ENCODE results near the gene CNTNAP3. TPM values are rescaled to one million over a fixed set of nuclear protein-coding genes. Genes with fewer than 3 reads are reported as not detected.
"Not testable (repeated sequence)": the region's sequence is repeated elsewhere in the genome, so short reads cannot be mapped to it uniquely, and the experiment has no call there.

The CNTNAP3 gene
- total RNA-seq, 1 experiment from 2014 or later, result 4.6 TPM

DNA sequence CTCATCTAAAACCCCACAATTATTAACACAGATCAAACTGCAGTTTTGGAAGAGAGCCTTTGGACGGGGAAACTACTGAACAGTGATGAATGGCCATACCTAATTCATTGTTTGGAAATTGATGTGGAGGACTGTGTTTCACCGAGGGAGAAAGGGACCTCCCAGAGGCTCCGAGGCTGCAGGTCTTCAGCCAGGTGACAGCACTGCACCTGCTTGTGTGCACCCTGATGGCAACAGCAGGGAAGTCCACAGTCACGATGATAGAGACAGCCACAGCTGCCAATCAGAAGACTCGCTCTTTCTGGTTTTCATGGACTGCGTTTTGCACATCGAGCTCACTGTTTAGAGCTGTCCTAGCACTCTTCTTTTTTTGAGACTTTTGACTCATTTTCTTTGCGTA, 214.4 kb downstream of the CNTNAP3 start:
- CTCF ChIA-PET; BruUV-seq (replicated peaks); intact Hi-C loops (cut with micrococcal nuclease; ENCODE audit: unreplicated experiment); H3K79me2 ChIP-seq (ENCODE audit: low read depth); H3K36me3 ChIP-seq (ENCODE audit: low read depth); H3K27me3 ChIP-seq (ENCODE audit: insufficient read depth, low read depth); H4K20me1 ChIP-seq (ENCODE audit: insufficient read depth); DNase-seq; H3K4me3 ChIP-seq; H3K27ac ChIP-seq; H3F3A ChIP-seq (ENCODE audit: insufficient read depth, low read depth); H3K9me2 ChIP-seq (ENCODE audit: insufficient read depth); H3K4me1 ChIP-seq (replicated peaks; ENCODE audit: insufficient read depth); H2AFZ ChIP-seq; H3K9me3 ChIP-seq (ENCODE audit: insufficient read depth, low read depth); H3K4me2 ChIP-seq; POLR2A ChIA-PET (ENCODE audit: unreplicated experiment): not testable (repeated sequence)

DNA sequence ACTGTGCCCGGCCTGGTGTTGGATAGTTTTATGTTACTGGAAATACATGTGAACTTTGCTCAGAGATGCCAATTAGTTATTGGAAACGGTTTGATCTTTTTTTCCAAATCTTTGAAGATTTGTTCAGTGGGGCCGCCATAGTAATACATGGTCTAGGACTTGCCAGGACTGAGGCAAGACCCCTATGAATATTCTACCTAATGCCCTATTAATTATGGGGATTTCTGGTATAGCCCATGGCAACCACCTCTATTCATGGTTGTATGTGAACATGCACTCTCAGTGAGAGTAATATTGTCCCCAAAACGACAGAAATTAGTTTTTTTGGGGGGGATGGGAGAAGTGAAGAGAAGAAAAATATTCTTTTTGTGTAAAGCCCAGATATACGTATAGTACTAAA, 220.3 kb downstream of the CNTNAP3 start:
- CTCF ChIA-PET; H3K4me1 ChIP-seq (replicated peaks; ENCODE audit: insufficient read depth); H3F3A ChIP-seq (ENCODE audit: insufficient read depth, low read depth); H3K9me3 ChIP-seq (ENCODE audit: insufficient read depth, low read depth); BruUV-seq (replicated peaks); POLR2A ChIA-PET (ENCODE audit: unreplicated experiment); intact Hi-C loops (cut with micrococcal nuclease; ENCODE audit: unreplicated experiment); H3K4me3 ChIP-seq; H3K9me2 ChIP-seq (ENCODE audit: insufficient read depth); H3K79me2 ChIP-seq (ENCODE audit: low read depth); H3K27ac ChIP-seq; H4K20me1 ChIP-seq (ENCODE audit: insufficient read depth); DNase-seq; H3K36me3 ChIP-seq (ENCODE audit: low read depth); H3K4me2 ChIP-seq; H3K27me3 ChIP-seq (ENCODE audit: insufficient read depth, low read depth); H2AFZ ChIP-seq: not testable (repeated sequence)

DNA sequence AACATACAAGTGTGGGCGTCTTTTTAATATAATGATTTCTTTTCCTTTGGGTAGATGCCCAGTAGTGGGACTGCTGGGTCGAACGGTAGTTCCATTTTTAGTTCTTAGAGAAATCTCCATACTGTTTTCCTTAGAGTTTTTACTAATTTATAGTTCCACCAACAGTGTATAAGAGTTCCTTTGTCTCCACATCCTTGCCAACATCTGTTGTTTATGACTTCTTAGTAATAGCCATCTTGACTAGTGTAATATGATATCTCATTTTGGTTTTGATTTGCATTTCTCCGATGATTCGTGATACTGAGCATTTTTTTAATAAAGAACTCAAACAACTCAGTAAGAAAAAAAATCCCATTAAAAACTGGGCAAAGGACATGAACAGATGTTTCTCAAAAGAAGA, 225.0 kb downstream of the CNTNAP3 start:
- H3K27ac ChIP-seq; H3K4me3 ChIP-seq; H3F3A ChIP-seq (ENCODE audit: insufficient read depth, low read depth); POLR2A ChIA-PET (ENCODE audit: unreplicated experiment); H3K9me2 ChIP-seq (ENCODE audit: insufficient read depth); H3K27me3 ChIP-seq (ENCODE audit: insufficient read depth, low read depth); H3K4me1 ChIP-seq (replicated peaks; ENCODE audit: insufficient read depth); CTCF ChIA-PET; H3K4me2 ChIP-seq; H2AFZ ChIP-seq; DNase-seq; intact Hi-C loops (cut with micrococcal nuclease; ENCODE audit: unreplicated experiment); BruUV-seq (replicated peaks); H3K9me3 ChIP-seq (ENCODE audit: insufficient read depth, low read depth); H3K36me3 ChIP-seq (ENCODE audit: low read depth); H3K79me2 ChIP-seq (ENCODE audit: low read depth); H4K20me1 ChIP-seq (ENCODE audit: insufficient read depth): not testable (repeated sequence)

DNA sequence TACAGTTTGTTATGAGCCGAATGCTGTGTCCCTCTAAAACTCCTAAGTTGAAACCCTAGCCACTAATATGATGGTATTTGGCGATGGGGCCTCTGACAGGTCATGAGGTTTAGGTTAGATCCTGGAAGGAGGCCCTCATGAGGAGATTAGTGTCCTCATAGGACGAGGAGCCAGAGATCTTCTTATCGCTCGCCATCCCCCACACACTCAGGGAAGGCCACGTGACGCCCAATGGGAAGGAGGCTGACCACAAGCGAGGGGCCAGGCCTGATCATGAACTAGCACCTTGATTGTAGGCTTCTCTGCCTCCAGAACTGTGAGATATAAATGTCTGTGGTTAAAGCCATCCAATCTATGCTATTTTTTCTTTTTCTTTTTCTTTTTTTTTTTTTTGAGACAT, 233.5 kb downstream of the CNTNAP3 start:
- BruUV-seq (replicated peaks); H3K36me3 ChIP-seq (ENCODE audit: low read depth); H3K79me2 ChIP-seq (ENCODE audit: low read depth): not testable (repeated sequence)

DNA sequence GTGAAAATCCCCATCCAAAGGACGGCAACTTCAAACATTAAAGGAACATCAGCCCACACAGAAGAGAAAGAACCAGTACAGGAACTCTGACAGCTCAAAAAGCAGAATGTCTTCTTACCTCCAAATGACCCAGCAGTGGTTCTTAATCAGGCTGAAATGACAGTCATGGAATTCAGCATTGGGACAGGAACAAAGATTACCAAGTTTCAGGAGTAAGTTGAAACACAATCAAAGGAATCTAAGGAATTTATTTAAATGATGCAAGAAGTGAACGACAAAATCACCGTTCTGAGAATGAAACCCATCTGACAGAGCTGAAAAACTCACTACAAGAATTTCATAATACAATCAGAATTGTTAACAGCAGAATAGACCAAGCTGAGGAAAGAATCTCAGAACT, 241.1 kb downstream of the CNTNAP3 start:
- CTCF ChIA-PET, result not testable (repeated sequence)

More for the DNA sequence above, 233.5 kb downstream of the CNTNAP3 start:
- H3K4me3 ChIP-seq; H3K4me2 ChIP-seq; H3K27me3 ChIP-seq (ENCODE audit: insufficient read depth, low read depth); CTCF ChIA-PET; H3F3A ChIP-seq (ENCODE audit: insufficient read depth, low read depth); H3K9me3 ChIP-seq (ENCODE audit: insufficient read depth, low read depth); H4K20me1 ChIP-seq (ENCODE audit: insufficient read depth); H3K27ac ChIP-seq; DNase-seq; H3K9me2 ChIP-seq (ENCODE audit: insufficient read depth); H2AFZ ChIP-seq; intact Hi-C loops (cut with micrococcal nuclease; ENCODE audit: unreplicated experiment); H3K4me1 ChIP-seq (replicated peaks; ENCODE audit: insufficient read depth); POLR2A ChIA-PET (ENCODE audit: unreplicated experiment): not testable (repeated sequence)

DNA sequence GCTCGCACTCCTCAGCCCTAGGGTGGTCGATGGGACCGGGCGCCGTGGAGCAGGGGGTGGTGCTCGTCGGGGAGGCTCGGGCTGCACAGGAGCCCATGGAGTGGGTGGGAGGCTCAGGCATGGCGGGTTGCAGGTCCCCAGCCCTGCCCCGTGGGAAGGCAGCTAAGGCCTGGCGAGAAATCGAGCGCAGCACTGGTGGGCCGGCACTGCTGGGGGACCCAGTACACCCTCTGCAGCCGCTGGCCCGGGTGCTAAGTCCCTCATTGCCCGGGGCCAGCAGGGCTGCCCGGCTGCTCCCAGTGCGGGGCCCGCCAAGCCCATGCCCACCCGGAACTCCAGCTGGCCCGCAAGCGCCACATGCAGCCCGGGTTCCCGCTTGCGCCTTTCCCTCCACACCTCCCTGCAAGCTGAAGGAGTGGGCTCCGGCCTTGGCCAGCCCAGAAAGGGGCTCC, 245.6 kb downstream of the CNTNAP3 start:
- CTCF ChIA-PET; H3F3A ChIP-seq (ENCODE audit: insufficient read depth, low read depth); H3K4me2 ChIP-seq; intact Hi-C loops (cut with micrococcal nuclease; ENCODE audit: unreplicated experiment); BruUV-seq (replicated peaks); H3K27ac ChIP-seq; H3K27me3 ChIP-seq (ENCODE audit: insufficient read depth, low read depth); H3K4me1 ChIP-seq (replicated peaks; ENCODE audit: insufficient read depth); H4K20me1 ChIP-seq (ENCODE audit: insufficient read depth); DNase-seq; POLR2A ChIA-PET (ENCODE audit: unreplicated experiment); H3K36me3 ChIP-seq (ENCODE audit: low read depth); H3K79me2 ChIP-seq (ENCODE audit: low read depth); H3K4me3 ChIP-seq; H3K9me3 ChIP-seq (ENCODE audit: insufficient read depth, low read depth); H3K9me2 ChIP-seq (ENCODE audit: insufficient read depth); H2AFZ ChIP-seq: not testable (repeated sequence)

More for the DNA sequence above, 241.1 kb downstream of the CNTNAP3 start:
- BruUV-seq (replicated peaks); H3K9me2 ChIP-seq (ENCODE audit: insufficient read depth); H3K4me1 ChIP-seq (replicated peaks; ENCODE audit: insufficient read depth); H3K4me2 ChIP-seq; H3K27ac ChIP-seq; intact Hi-C loops (cut with micrococcal nuclease; ENCODE audit: unreplicated experiment); POLR2A ChIA-PET (ENCODE audit: unreplicated experiment); H3K27me3 ChIP-seq (ENCODE audit: insufficient read depth, low read depth); H3K79me2 ChIP-seq (ENCODE audit: low read depth); H3F3A ChIP-seq (ENCODE audit: insufficient read depth, low read depth); H3K36me3 ChIP-seq (ENCODE audit: low read depth); H2AFZ ChIP-seq; H3K9me3 ChIP-seq (ENCODE audit: insufficient read depth, low read depth); H3K4me3 ChIP-seq; H4K20me1 ChIP-seq (ENCODE audit: insufficient read depth): not testable (repeated sequence)
- peak in 1 of 2 experiments; percentile 35 for DNase-seq

DNA sequence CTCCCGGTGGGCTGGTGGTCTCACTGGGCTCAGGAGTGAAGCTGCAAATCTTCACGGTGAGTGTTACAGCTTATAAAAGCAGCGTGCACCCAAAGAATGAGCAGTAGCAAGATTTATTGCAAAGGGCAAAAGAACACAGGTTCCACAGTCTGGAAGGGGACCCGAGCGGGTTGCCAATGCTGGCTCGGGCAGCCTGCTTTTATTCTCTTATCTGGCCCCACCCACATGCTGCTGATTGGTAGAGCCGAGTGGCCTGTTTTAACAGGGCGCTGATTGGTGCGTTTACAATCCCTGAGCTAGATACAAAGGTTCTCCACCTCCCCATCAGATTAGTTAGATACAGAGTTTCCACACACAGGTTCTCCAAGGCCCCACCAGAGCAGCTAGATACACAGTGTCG, 246.2 kb downstream of the CNTNAP3 start:
- H3K4me2 ChIP-seq; DNase-seq; H3K4me1 ChIP-seq (replicated peaks; ENCODE audit: insufficient read depth); H3K27ac ChIP-seq; H3K9me2 ChIP-seq (ENCODE audit: insufficient read depth); H2AFZ ChIP-seq; H3K79me2 ChIP-seq (ENCODE audit: low read depth); POLR2A ChIA-PET (ENCODE audit: unreplicated experiment); BruUV-seq (replicated peaks); H3K36me3 ChIP-seq (ENCODE audit: low read depth); H4K20me1 ChIP-seq (ENCODE audit: insufficient read depth); H3K27me3 ChIP-seq (ENCODE audit: insufficient read depth, low read depth); CTCF ChIA-PET; H3K4me3 ChIP-seq; intact Hi-C loops (cut with micrococcal nuclease; ENCODE audit: unreplicated experiment); H3F3A ChIP-seq (ENCODE audit: insufficient read depth, low read depth); H3K9me3 ChIP-seq (ENCODE audit: insufficient read depth, low read depth): not testable (repeated sequence)

DNA sequence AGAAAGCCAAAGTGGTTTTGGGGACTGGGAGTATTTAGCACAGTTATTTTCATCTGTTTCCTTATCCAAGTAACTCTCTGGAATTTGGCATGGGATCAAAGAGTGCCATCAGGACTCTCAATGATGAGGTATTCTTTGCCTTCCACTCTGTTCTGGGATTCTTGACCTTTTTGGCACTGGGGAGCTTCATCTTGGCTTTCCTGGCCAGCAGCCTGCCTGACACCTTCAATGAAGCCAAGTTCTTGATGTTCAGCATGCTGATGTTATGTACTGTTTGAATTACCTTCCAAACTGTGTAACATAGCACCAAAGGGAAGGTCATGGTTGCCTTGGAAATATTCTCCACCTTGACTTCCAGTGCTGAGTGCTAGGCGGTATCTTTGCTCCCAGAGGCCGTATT, 248.8 kb downstream of the CNTNAP3 start:
- H3K4me2 ChIP-seq; H3K9me3 ChIP-seq (ENCODE audit: insufficient read depth, low read depth); H3K4me1 ChIP-seq (replicated peaks; ENCODE audit: insufficient read depth); H3K27me3 ChIP-seq (ENCODE audit: insufficient read depth, low read depth); CTCF ChIA-PET; H3K79me2 ChIP-seq (ENCODE audit: low read depth); H3K9me2 ChIP-seq (ENCODE audit: insufficient read depth); H3K27ac ChIP-seq; BruUV-seq (replicated peaks); H3F3A ChIP-seq (ENCODE audit: insufficient read depth, low read depth); H4K20me1 ChIP-seq (ENCODE audit: insufficient read depth); POLR2A ChIA-PET (ENCODE audit: unreplicated experiment); H3K36me3 ChIP-seq (ENCODE audit: low read depth); H2AFZ ChIP-seq; DNase-seq; H3K4me3 ChIP-seq; intact Hi-C loops (cut with micrococcal nuclease; ENCODE audit: unreplicated experiment): not testable (repeated sequence)
